Activated CD4-positive, alpha-beta T cell treated with anti-CD3 and anti-CD28 coated beads, Interleukin-2, Interleukin-4, amounts not matched to agents 100 ng/mL and 50 ng/mL, durations not matched to agents 16 hours and 8 hours (primary cell): ENCODE results near the gene JARID2.

Source experiments
- DNase-seq: peaks from one replicate; pipeline ENCODE4 v3.0.0-alpha.2; 2020; ENCODE audit warnings: low spot score

The JARID2 gene

GRCh38 chr6:15547400-15547799 lies 301.5 kb downstream of the JARID2 start:
- DNase-seq: no peak

GRCh38 chr6:15549371-15549770 lies 303.5 kb downstream of the JARID2 start:
- no peak for DNase-seq

- no peak for DNase-seq
Observed at GRCh38 chr6:15550546-15551123, 304.8 kb downstream of the JARID2 start.

GRCh38 chr6:15551262-15551661 lies 305.4 kb downstream of the JARID2 start:
- no peak for DNase-seq

- DNase-seq: no peak
Observed at GRCh38 chr6:15551798-15552197, 305.9 kb downstream of the JARID2 start.

- DNase-seq: no peak
Observed at GRCh38 chr6:15553031-15553430, 307.2 kb downstream of the JARID2 start.

- DNase-seq: no peak
Observed at GRCh38 chr6:15553736-15554294, 307.9 kb downstream of the JARID2 start.

- DNase-seq: no peak
Observed at GRCh38 chr6:15554728-15555100, 308.8 kb downstream of the JARID2 start.

- no peak for DNase-seq
Observed at GRCh38 chr6:15555101-15556038, 309.5 kb downstream of the JARID2 start.

- DNase-seq: no peak
Observed at GRCh38 chr6:15556711-15557110, 310.8 kb downstream of the JARID2 start.

- DNase-seq: no peak
Observed at GRCh38 chr6:15557174-15557573, 311.3 kb downstream of the JARID2 start.

GRCh38 chr6:15560713-15561112 lies 314.8 kb downstream of the JARID2 start:
- no peak for DNase-seq

- no peak for DNase-seq
Observed at GRCh38 chr6:15561447-15562199, 315.8 kb downstream of the JARID2 start.

- no peak for DNase-seq
Observed at GRCh38 chr6:15562977-15563376, 317.1 kb downstream of the JARID2 start.

- DNase-seq: no peak
Observed at GRCh38 chr6:15569035-15569995, 323.4 kb downstream of the JARID2 start.

- DNase-seq: no peak
Observed at GRCh38 chr6:15570171-15570570, 324.3 kb downstream of the JARID2 start.
